Measurements from ENCODE around the gene SACM1L. TPM values are rescaled to one million over a fixed set of nuclear protein-coding genes. Genes with fewer than 3 reads are reported as not detected.
A peak's percentile ranks its signal among the peaks of the same experiment; 100 is the strongest.

SACM1L gene
- total and polyA plus RNA-seq, 2 of the 13 experiments (the other 11 are each of a cell fraction or from before 2014, with no cell fraction given), result 15.1 to 27.8 TPM

- Histone ChIP-seq H3K79me2 (ENCODE audit: insufficient read depth, low read length) (no peaks in the 10 kb centered on the region), H3K36me3 (replicated peaks in 1 of 2; ENCODE audit: control insufficient read depth in 1 of 2, insufficient read depth in 2 of 2, low read length in 2 of 2) (peaks cover 1 to 2% of the 10 kb centered on the region in 2 experiments; a peak in 1 of 5 replicates), H3K4me3 (replicated peaks in 1 of 3; ENCODE audit: insufficient read depth in 1 of 3, low read depth in 2 of 3, low read length in 3 of 3) (peak overlapping the region; percentile 12 to 37 (median 37); a peak in 3 of 6 replicates), H3K4me2 (ENCODE audit: low read depth, low read length) (peak overlapping the region; percentile 83), H3K27me3 (ENCODE audit: control insufficient read depth in 1 of 2, insufficient read depth in 2 of 2, low read length in 2 of 2) (no peaks in the 10 kb centered on the region; a peak in 1 of 5 replicates), H3K9me3 (ENCODE audit: low read length) (no peaks in the 10 kb centered on the region; the same call in 1 of the 2 replicates), H4K20me1 (ENCODE audit: insufficient read depth, low read length) (no peaks in the 10 kb centered on the region), H3K4me1 (ENCODE audit: insufficient read depth, low read length) (peaks cover 25% of the 10 kb centered on the region), H3K9ac (ENCODE audit: insufficient read depth, low read depth, low read length) (peak overlapping the region; percentile 33), H3K27ac (ENCODE audit: extremely low read length, insufficient read depth, low read length) (peak overlapping the region; percentile 34), H2AFZ (ENCODE audit: low read length) (no peak overlapping the region)
- 27% methylated on average over 12 of the region's 13 CpGs for WGBS (ENCODE audit: low lambda C conversion rate)
- intact Hi-C loops (cut with micrococcal nuclease; ENCODE audit: unreplicated experiment) (no loop called here), in situ Hi-C loops (cut with HindIII; ENCODE audit: extremely low pct_ligation_motif_present, low pct_unique_long_range_greater_than_20kb) (no loop called here)
- ChIA-PET POLR2A (no interaction called here), CTCF (ENCODE audit: low intra/inter-chr PET ratio, low total read pairs) (no interaction called here)
- BruUV-seq (replicated peaks), result TSS peak; percentile 30
- DNase-seq (ENCODE audit: low spot score) (peak; percentile 49), ATAC-seq (peak; percentile 57), FAIRE-seq (no peak)
- TF ChIP-seq ZNF280B (CRISPR knock-in tag; IDR thresholded peaks at IDR 0.05; ENCODE audit: borderline replicate concordance), result no peak
- TF ChIP-seq KLF15 (CRISPR knock-in tag; IDR thresholded peaks at IDR 0.05; ENCODE audit: borderline replicate concordance), result no peak
- TF ChIP-seq TBX2 (CRISPR knock-in tag; IDR thresholded peaks at IDR 0.05; ENCODE audit: borderline replicate concordance), result 0 out of 2 replicates have a peak, but pooled peaks have one; percentile 11
- no peak for TF ChIP-seq SNRNP70 (IDR thresholded peaks at IDR 0.05; ENCODE audit: low read depth, low read length)
- TF ChIP-seq ETV5 (CRISPR knock-in tag; IDR thresholded peaks at IDR 0.05; ENCODE audit: borderline replicate concordance), result no peak
- TF ChIP-seq ZFY (CRISPR knock-in tag; IDR thresholded peaks at IDR 0.05), result 0 out of 2 replicates have a peak, but pooled peaks have one; percentile 17
- TF ChIP-seq ZHX1 (CRISPR knock-in tag; IDR thresholded peaks at IDR 0.05; ENCODE audit: low read depth), result no peak
- TF ChIP-seq EP300 (IDR thresholded peaks at IDR 0.05; ENCODE audit: low read depth in 2 of 2, low read length in 2 of 2), result no peak
- no peak for TF ChIP-seq EP300 (CRISPR knock-in tag; IDR thresholded peaks at IDR 0.05; ENCODE audit: borderline replicate concordance)
- peak; percentile 46; the same call in 1 of the 2 replicates for TF ChIP-seq ZFX (CRISPR knock-in tag; IDR thresholded peaks at IDR 0.05; ENCODE audit: low read depth)
- no peak for TF ChIP-seq CBFB (CRISPR knock-in tag; IDR thresholded peaks at IDR 0.05)
- no peak for TF ChIP-seq SRY (CRISPR knock-in tag; IDR thresholded peaks at IDR 0.05)
- TF ChIP-seq REL (CRISPR knock-in tag; conservative IDR thresholded peaks at IDR 0.05), result no peak
- TF ChIP-seq ARHGAP35 (CRISPR knock-in tag; IDR thresholded peaks at IDR 0.05; ENCODE audit: borderline replicate concordance), result no peak
- no peak for TF ChIP-seq SP1 (IDR thresholded peaks at IDR 0.05)
- no peak for TF ChIP-seq SP1 (CRISPR knock-in tag; IDR thresholded peaks at IDR 0.05)
- TF ChIP-seq NFYC (CRISPR knock-in tag; IDR thresholded peaks at IDR 0.05), result peak; percentile 56; the same call in 1 of the 2 replicates
- TF ChIP-seq E2F1 (CRISPR knock-in tag; IDR thresholded peaks at IDR 0.05), result no peak
- no peak for TF ChIP-seq ZSCAN30 (CRISPR knock-in tag; IDR thresholded peaks at IDR 0.05)
Observed at GRCh38 chr3:45683417-45684326, 5.5 kb upstream of the SACM1L start.
